Thyroid gland (tissue), 4 donors: ENCODE results near the gene ARHGAP22. TPM values are rescaled to one million over a fixed set of nuclear protein-coding genes. Genes with fewer than 3 reads are reported as not detected.

Experiments used
- DNase-seq, 2 donors: peaks; one replicate each; pipeline ENCODE4 v3.0.0-alpha.2; 2019
- H3K27ac ChIP-seq, 3 donors: fragments of 200-600 bp; sonication (generic); 1 replicate in 2 of 3; 2 replicates in 1 of 3; pipeline ENCODE4 v1.5.1; 2016 to 2019; ENCODE audit warnings: mild to moderate bottlenecking in 1 of 3, moderate library complexity in 1 of 3
- H3K27me3 ChIP-seq: fragments of 200-600 bp; sonication (generic); one replicate; pipeline ENCODE4 v1.5.1; 2019
- H3K36me3 ChIP-seq, 2 donors: fragments of 200-600 bp; sonication (generic); one replicate each; pipeline ENCODE4 v1.5.1; 2016 to 2019
- H3K4me1 ChIP-seq, 2 donors: fragments of 200-600 bp; sonication (generic); one replicate each; pipeline ENCODE4 v1.5.1; 2017 to 2019
- H3K4me3 ChIP-seq, 3 donors: fragments of 200-600 bp; sonication (generic); replicated peaks in 1 of 3; 1 replicate in 2 of 3; 2 replicates in 1 of 3; pipeline ENCODE4 v1.5.1; 2016; ENCODE audit warnings: mild to moderate bottlenecking in 1 of 3
- H3K9me3 ChIP-seq: fragments of 200-600 bp; sonication (generic); one replicate; pipeline ENCODE4 v1.5.1; 2017
- CTCF ChIP-seq, 6 experiments: fragments of 200-600 bp in 3 of 6; fragments of 450-650 bp in 3 of 6; sonication (generic) in 3 of 6; IDR thresholded peaks; one replicate each; pipeline ENCODE4 v1.5.1; 2016 to 2019; ENCODE audit warnings: antibody characterized with exemption in 6 of 6, mild to moderate bottlenecking in 2 of 6, inconsistent platforms in 1 of 6, moderate library complexity in 1 of 6
- POLR2A ChIP-seq, 2 donors: fragments of 450-650 bp; IDR thresholded peaks; one replicate each; pipeline ENCODE4 v1.6.1; 2017; ENCODE audit warnings: antibody characterized with exemption in 2 of 2, mild to moderate bottlenecking in 2 of 2, moderate library complexity in 1 of 2
- WGBS, 2 donors: methylation state at CpG; one replicate each; pipeline ENCODE4 v1.1.5; 2017; 5-methylcytosine and 5-hydroxymethylcytosine counted together
- intact Hi-C: fragments of 100-400 bp; cut with DNase I; formaldehyde crosslinking; loops from one replicate; pipeline ENCODE4 v1.15.1; 2023
- total RNA-seq, 4 donors: library from RNA; depleted of rRNA; stranded (reverse); fragments of >200 nt; gene quantifications; one replicate each; pipeline ENCODE4 v1.2.3, GENCODE V29; 2016

ARHGAP22 gene
- total RNA-seq, 4 donors from 2014 or later: 3.4 to 29.5 (median 19.1) TPM

- H3K27ac ChIP-seq: peak overlapping the region; percentile 66 to 92 (median 86)
- H3K4me3 ChIP-seq: no peak overlapping the region
- intact Hi-C loops: no loop called here
- TF ChIP-seq CTCF (IDR thresholded peaks at IDR 0.05) (no peak), POLR2A (IDR thresholded peaks at IDR 0.05) (no peak)
- H3K4me1 ChIP-seq: peaks cover 26 to 38% of the 10 kb centered on the region in 2 donors
- 92 to 94% methylated on average over 2 of the region's 2 CpGs for WGBS, 2 donors
- no peak for DNase-seq
- H3K27me3 ChIP-seq: no peaks in the 10 kb centered on the region
- no peaks in the 10 kb centered on the region for H3K36me3 ChIP-seq
- H3K9me3 ChIP-seq: no peaks in the 10 kb centered on the region
Measured at GRCh38 chr10:48439031-48439430, 165.8 kb downstream of the ARHGAP22 start.

GRCh38 chr10:48437546-48437945 lies 167.3 kb downstream of the ARHGAP22 start:
- peak; percentile 56 to 59 for DNase-seq
- TF ChIP-seq POLR2A (IDR thresholded peaks at IDR 0.05): peak in 1 of 2 donors; percentile 49
- TF ChIP-seq CTCF (IDR thresholded peaks at IDR 0.05): no peak
- H3K36me3 ChIP-seq: no peaks in the 10 kb centered on the region
- H3K27ac ChIP-seq: peak overlapping the region; percentile 44 to 86 (median 56)
- H3K4me3 ChIP-seq: no peak overlapping the region
- no peaks in the 10 kb centered on the region for H3K27me3 ChIP-seq
- no peaks in the 10 kb centered on the region for H3K9me3 ChIP-seq
- intact Hi-C loops: no loop called here
- WGBS, 2 donors: 31 to 43% methylated on average over 3 of the region's 3 CpGs
- peaks cover 31 to 50% of the 10 kb centered on the region in 2 donors for H3K4me1 ChIP-seq

GRCh38 chr10:48431871-48432270 lies 173.0 kb downstream of the ARHGAP22 start:
- H3K4me1 ChIP-seq: peaks cover 13 to 23% of the 10 kb centered on the region in 2 donors
- intact Hi-C loops: no loop called here
- TF ChIP-seq CTCF (IDR thresholded peaks at IDR 0.05) (no peak), POLR2A (IDR thresholded peaks at IDR 0.05) (no peak)
- H3K36me3 ChIP-seq: no peaks in the 10 kb centered on the region
- H3K27ac ChIP-seq: peak overlapping the region; percentile 43 to 77 (median 70)
- H3K27me3 ChIP-seq: no peaks in the 10 kb centered on the region
- no peak for DNase-seq
- H3K4me3 ChIP-seq: no peak overlapping the region
- no peaks in the 10 kb centered on the region for H3K9me3 ChIP-seq

- intact Hi-C loops: no loop called here
- Histone ChIP-seq H3K4me1 (peaks cover 13 to 22% of the 10 kb centered on the region in 2 donors), H3K27ac (peak overlapping the region in 1 of 3 donors; percentile 70), H3K9me3 (no peaks in the 10 kb centered on the region), H3K4me3 (no peak overlapping the region), H3K27me3 (no peaks in the 10 kb centered on the region), H3K36me3 (no peaks in the 10 kb centered on the region)
- TF ChIP-seq CTCF (IDR thresholded peaks at IDR 0.05) (no peak), POLR2A (IDR thresholded peaks at IDR 0.05) (no peak)
- WGBS, 2 donors: 93 to 97% methylated on average over 4 of the region's 4 CpGs
- no peak for DNase-seq
Measured at GRCh38 chr10:48430402-48430993, 174.4 kb downstream of the ARHGAP22 start.

GRCh38 chr10:48429309-48429708 lies 175.6 kb downstream of the ARHGAP22 start:
- no peak for TF ChIP-seq CTCF (IDR thresholded peaks at IDR 0.05)
- no peak for TF ChIP-seq POLR2A (IDR thresholded peaks at IDR 0.05)
- H3K4me1 ChIP-seq: peaks cover 13 to 22% of the 10 kb centered on the region in 2 donors
- H3K4me3 ChIP-seq: no peak overlapping the region
- no peaks in the 10 kb centered on the region for H3K9me3 ChIP-seq
- WGBS, 2 donors: 92 to 98% methylated on average over 1 of the region's 1 CpG
- DNase-seq: no peak
- H3K27me3 ChIP-seq: no peaks in the 10 kb centered on the region
- H3K27ac ChIP-seq: no peak overlapping the region
- no peaks in the 10 kb centered on the region for H3K36me3 ChIP-seq
- intact Hi-C loops: no loop called here
